H1 (cell line): Measurements from ENCODE around the gene ITGB7. TPM values are rescaled to one million over a fixed set of nuclear protein-coding genes. Genes with fewer than 3 reads are reported as not detected.

Experiments
- CTCF ChIA-PET: fragments of 300-600 bp; sonication (Branson Sonifier 250); formaldehyde crosslinking; loops from one replicate; lab custom pipeline; 2021; ENCODE audit not compliant: partially characterized antibody; lab: Charles Lee
- POLR2A ChIA-PET: fragments of 300-600 bp; sonication (Branson Sonifier 250); formaldehyde crosslinking; loops from one replicate; lab custom pipeline; 2021; ENCODE audit warnings: inconsistent platforms; ENCODE audit not compliant: partially characterized antibody; lab: Charles Lee
- DNase-seq, 2 experiments: peaks; one replicate each; pipeline versions ENCODE4 v3.0.0 to v3.0.0-alpha.2; 2010 to 2022; ENCODE audit warnings: low spot score in 2 of 2, low read depth in 1 of 2, mixed read lengths in 1 of 2
- FAIRE-seq: peaks from 2 replicates; lab custom pipeline; 2011; peaks lifted over from hg19 to GRCh38; lab: Jason Lieb, UNC
- H2AFZ ChIP-seq: 2 replicates; pipeline ENCODE4 v1.8.1; 2012; ENCODE audit warnings: low read length, inconsistent platforms
- H2AK5ac ChIP-seq: 2 replicates; pipeline ENCODE4 v1.6.1; 2013; ENCODE audit warnings: low read depth, low read length
- H2BK120ac ChIP-seq: replicated peaks from 2 replicates; pipeline ENCODE3; 2013; ENCODE audit warnings: low read depth, low read length, inconsistent platforms
- H2BK12ac ChIP-seq: 2 replicates; pipeline ENCODE4 v1.6.1; 2013; ENCODE audit warnings: low read depth, low read length
- H2BK15ac ChIP-seq: 2 replicates; pipeline ENCODE4 v1.6.1; 2013; ENCODE audit warnings: low read length
- H2BK20ac ChIP-seq: 2 replicates; pipeline ENCODE4 v1.6.1; 2013; ENCODE audit warnings: low read length
- H2BK5ac ChIP-seq: 2 replicates; pipeline ENCODE4 v1.6.1; 2013; ENCODE audit warnings: low read depth, low read length
- H3K14ac ChIP-seq: 2 replicates; pipeline ENCODE4 v1.6.1; 2013; ENCODE audit warnings: inconsistent platforms; ENCODE audit not compliant: insufficient read length
- H3K18ac ChIP-seq: 2 replicates; pipeline ENCODE4 v1.6.1; 2013; ENCODE audit warnings: low read length; ENCODE audit errors: extremely low read depth
- H3K23ac ChIP-seq: 2 replicates; pipeline ENCODE4 v1.6.1; 2013; ENCODE audit warnings: inconsistent platforms; ENCODE audit not compliant: insufficient read length
- H3K23me2 ChIP-seq: 2 replicates; pipeline ENCODE4 v1.6.1; 2013; ENCODE audit warnings: low read depth, low read length
- H3K27ac ChIP-seq: 2 replicates; pipeline ENCODE4 v1.6.1; 2011; ENCODE audit warnings: low read depth, low read length, inconsistent platforms
- H3K27me3 ChIP-seq, 4 experiments: replicated peaks in 1 of 4; 1 replicate in 1 of 4; 2 replicates in 3 of 4; pipeline versions ENCODE4 v1.6.1 to v1.8.1; 2011 to 2013; ENCODE audit warnings: low read length in 3 of 4, mild to moderate bottlenecking in 3 of 4, inconsistent platforms in 2 of 4, mixed read lengths in 2 of 4, moderate library complexity in 1 of 4; ENCODE audit not compliant: control insufficient read depth in 3 of 4, insufficient read depth in 3 of 4; ENCODE audit errors: extremely low read depth in 1 of 4
- H3K36me3 ChIP-seq, 4 experiments: 2 replicates each; pipeline versions ENCODE4 v1.6.1 to v1.8.1; 2011 to 2013; ENCODE audit warnings: mild to moderate bottlenecking in 4 of 4, low read length in 3 of 4, moderate library complexity in 2 of 4, control low read depth in 1 of 4, inconsistent platforms in 1 of 4; ENCODE audit not compliant: insufficient read depth in 4 of 4, control insufficient read depth in 2 of 4
- H3K4ac ChIP-seq: replicated peaks from 2 replicates; pipeline ENCODE3; 2013; ENCODE audit warnings: low read length, low read depth, mixed read lengths, inconsistent platforms; ENCODE audit not compliant: insufficient read length
- H3K4me1 ChIP-seq, 4 experiments: replicated peaks in 1 of 4; 1 replicate in 1 of 4; 2 replicates in 3 of 4; pipeline versions ENCODE4 v1.6.1 to v1.8.1; 2011 to 2013; ENCODE audit warnings: low read length in 3 of 4, inconsistent platforms in 2 of 4, mixed read lengths in 1 of 4; ENCODE audit not compliant: insufficient read depth in 4 of 4, control insufficient read depth in 3 of 4
- H3K4me2 ChIP-seq, 2 experiments: 2 replicates each; pipeline versions ENCODE4 v1.6.1 to v1.8.1; 2011 to 2013; ENCODE audit warnings: low read depth in 2 of 2, low read length in 2 of 2, control low read depth in 1 of 2, inconsistent platforms in 1 of 2, mild to moderate bottlenecking in 1 of 2; ENCODE audit not compliant: insufficient read depth in 1 of 2
- H3K4me3 ChIP-seq, 4 experiments: fragments of 200-600, 300-600 bp in 1 of 4; sonication (generic), shearing (Covaris generic), sonication (Bioruptor Twin) in 1 of 4; 2 replicates each; pipeline versions ENCODE4 v1.5.1 to v1.8.1; 2011 to 2016; ENCODE audit warnings: low read length in 4 of 4, low read depth in 3 of 4, control low read depth in 2 of 4, inconsistent platforms in 2 of 4, mild to moderate bottlenecking in 2 of 4, mixed read lengths in 1 of 4, moderate library complexity in 1 of 4; ENCODE audit not compliant: insufficient read depth in 2 of 4; ENCODE audit errors: extremely low read depth in 1 of 4
- H3K56ac ChIP-seq: replicated peaks from 2 replicates; pipeline ENCODE3; 2013; ENCODE audit warnings: low read depth, mild to moderate bottlenecking, mixed read lengths, low read length, inconsistent platforms; ENCODE audit not compliant: insufficient read length
- H3K79me1 ChIP-seq: 2 replicates; pipeline ENCODE4 v1.6.1; 2013; ENCODE audit warnings: low read depth, low read length, control low read depth
- H3K79me2 ChIP-seq, 2 experiments: 2 replicates each; pipeline versions ENCODE4 v1.6.1 to v1.8.1; 2012 to 2013; ENCODE audit warnings: low read length in 2 of 2, mild to moderate bottlenecking in 2 of 2, inconsistent platforms in 1 of 2; ENCODE audit not compliant: insufficient read depth in 2 of 2, control insufficient read depth in 1 of 2
- H3K9ac ChIP-seq, 4 experiments: replicated peaks in 1 of 4; 1 replicate in 1 of 4; 2 replicates in 3 of 4; pipeline versions ENCODE4 v1.6.1 to v1.8.1; 2011 to 2013; ENCODE audit warnings: low read depth in 3 of 4, low read length in 3 of 4, control low read depth in 2 of 4, mild to moderate bottlenecking in 2 of 4, moderate library complexity in 2 of 4, inconsistent platforms in 1 of 4; ENCODE audit errors: extremely low read depth in 1 of 4
- H3K9me3 ChIP-seq, 2 experiments: 2 replicates each; pipeline versions ENCODE4 v1.6.1 to v1.8.1; 2012 to 2013; ENCODE audit warnings: mild to moderate bottlenecking in 2 of 2, moderate library complexity in 2 of 2, control low read depth in 1 of 2, inconsistent platforms in 1 of 2, low read depth in 1 of 2, low read length in 1 of 2, mixed read lengths in 1 of 2; ENCODE audit not compliant: insufficient read depth in 2 of 2
- H4K20me1 ChIP-seq, 2 experiments: replicated peaks in 1 of 2; 2 replicates each; pipeline versions ENCODE3 to v1.8.1; 2011 to 2013; ENCODE audit warnings: inconsistent platforms in 2 of 2, low read length in 2 of 2, mild to moderate bottlenecking in 1 of 2; ENCODE audit not compliant: insufficient read depth in 2 of 2, control insufficient read depth in 1 of 2
- H4K5ac ChIP-seq: 2 replicates; pipeline ENCODE4 v1.6.1; 2013; ENCODE audit warnings: low read length, low read depth, mixed read lengths, inconsistent platforms; ENCODE audit not compliant: insufficient read length
- H4K8ac ChIP-seq: 2 replicates; pipeline ENCODE4 v1.8.0; 2013; ENCODE audit warnings: mild to moderate bottlenecking, moderate library complexity, low read length, inconsistent platforms; ENCODE audit not compliant: insufficient read depth; ENCODE audit errors: extremely low read depth
- H4K91ac ChIP-seq: replicated peaks from 2 replicates; pipeline ENCODE3; 2013; ENCODE audit warnings: low read length, mixed read lengths, inconsistent platforms; ENCODE audit not compliant: insufficient read length
- FOSL1 ChIP-seq: IDR thresholded peaks from 2 replicates; pipeline ENCODE4 v1.6.1; 2011; ENCODE audit warnings: mild to moderate bottlenecking, low read depth, low read length, moderate library complexity; ENCODE audit not compliant: insufficient read depth
- GABPA ChIP-seq: IDR thresholded peaks from 2 replicates; pipeline ENCODE4 v1.6.1; 2011; ENCODE audit warnings: mild to moderate bottlenecking, low read length, moderate library complexity, borderline replicate concordance; ENCODE audit not compliant: insufficient read depth
- RAD21 ChIP-seq, 2 experiments: IDR thresholded peaks in 1 of 2; conservative IDR thresholded peaks in 1 of 2; 2 replicates each; pipeline ENCODE4 v1.6.1; 2011; ENCODE audit warnings: low read depth in 2 of 2, low read length in 2 of 2, improper control_type of control experiment in 1 of 2, inconsistent platforms in 1 of 2, mild to moderate bottlenecking in 1 of 2, moderate library complexity in 1 of 2
- SIN3A ChIP-seq, 2 experiments: IDR thresholded peaks in 1 of 2; conservative IDR thresholded peaks in 1 of 2; 2 replicates each; pipeline ENCODE4 v1.6.1; 2011 to 2012; ENCODE audit warnings: low read length in 2 of 2, improper control_type of control experiment in 1 of 2, low read depth in 1 of 2, mild to moderate bottlenecking in 1 of 2
- SP4 ChIP-seq: IDR thresholded peaks from 2 replicates; pipeline ENCODE4 v1.6.1; 2012; ENCODE audit warnings: low read length, inconsistent platforms
- YY1 ChIP-seq: IDR thresholded peaks from 2 replicates; pipeline ENCODE4 v1.6.1; 2011; ENCODE audit warnings: low read depth, mild to moderate bottlenecking, low read length
- ZNF274 ChIP-seq: IDR thresholded peaks from 2 replicates; pipeline ENCODE4 v1.7.0; 2012; ENCODE audit warnings: low read length, borderline replicate concordance; ENCODE audit errors: extremely low read depth
- WGBS, 2 experiments: shearing (Covaris generic) in 1 of 2; methylation state at CpG; one replicate each; pipeline versions ENCODE4 v1.1.6 to v1.1.7; 2013 to 2015; ENCODE audit warnings: low lambda C conversion rate in 2 of 2, mixed read lengths in 2 of 2, inconsistent platforms in 1 of 2, low coverage in 1 of 2, missing lambda C conversion rate in 1 of 2; ENCODE audit not compliant: insufficient replicate concordance in 2 of 2, insufficient coverage in 1 of 2, insufficient read length in 1 of 2; ENCODE audit errors: extremely low coverage in 1 of 2, missing lambda C conversion rate in 1 of 2; 5-methylcytosine and 5-hydroxymethylcytosine counted together
- polyA plus RNA-seq, 7 experiments: library from polyadenylated mRNA; depleted of rRNA in 3 of 7; stranded (reverse) in 5 of 7; unstranded in 2 of 7; fragments of >200 nt in 5 of 7; fragments of 200-250 nt in 2 of 7; gene quantifications; 1 replicate in 5 of 7; 2 replicates in 1 of 7; 4 replicates in 1 of 7; pipeline versions ENCODE4 v1.2.1 to v1.2.3, GENCODE V29; 2011 to 2013; ENCODE audit warnings: missing spikeins in 2 of 7, mixed read lengths in 2 of 7
- total RNA-seq: library from RNA; stranded (reverse); fragmentation: NEBNext Ultra II Directional; extraction: Animal tissue kit (Norgen Biotek cat#: 25700); gene quantifications from 2 replicates; pipeline ENCODE4 v1.2.1, GENCODE V29; 2021
- TF ChIP-seq, protein P1 (sequence below): IDR thresholded peaks from 2 replicates; pipeline ENCODE4 v1.6.1; 2012; ENCODE audit warnings: inconsistent platforms

ITGB7 gene
- total and polyA plus RNA-seq, 2 of the 8 experiments (the other 6 are each of a cell fraction or from before 2014, with no cell fraction given): 0.35 to 0.54 TPM

DNA sequence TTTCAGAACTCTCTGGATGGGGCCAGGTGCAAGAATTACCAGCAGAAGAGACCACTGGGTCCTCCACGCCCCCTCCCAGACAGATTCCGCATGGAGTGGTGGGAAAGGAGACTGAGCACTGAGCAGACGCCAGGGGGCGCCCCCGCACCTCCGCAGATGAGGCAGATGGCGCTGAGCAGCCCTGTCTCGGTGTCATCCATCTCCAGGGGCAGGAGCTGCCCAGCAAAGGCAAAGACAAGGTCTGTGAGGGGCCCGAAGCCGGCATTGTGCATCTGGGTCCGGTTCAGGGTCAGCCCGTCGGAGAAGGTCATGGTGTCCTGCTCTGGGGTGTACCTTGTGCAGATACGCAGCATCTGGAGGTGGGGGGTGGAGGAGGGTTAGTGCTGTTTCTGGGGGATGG is 6.3 kb upstream of the ITGB7 start:
- no peak for FAIRE-seq
- TF ChIP-seq, protein P1, sequence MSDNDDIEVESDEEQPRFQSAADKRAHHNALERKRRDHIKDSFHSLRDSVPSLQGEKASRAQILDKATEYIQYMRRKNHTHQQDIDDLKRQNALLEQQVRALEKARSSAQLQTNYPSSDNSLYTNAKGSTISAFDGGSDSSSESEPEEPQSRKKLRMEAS: peak; percentile 62; the same call in 1 of the 2 replicates
- TF ChIP-seq YY1 (peak; percentile 81), SP4 (no peak), RAD21 (IDR thresholded peaks at IDR 0.05 in 1 of 2, conservative IDR thresholded peaks at IDR 0.05 in 1 of 2; ENCODE audit: low read depth in 2 of 2, low read length in 2 of 2) (peak; percentile 98), ZNF274 (no peak), SIN3A (conservative IDR thresholded peaks at IDR 0.05 in 1 of 2, IDR thresholded peaks at IDR 0.05 in 1 of 2; ENCODE audit: low read depth in 1 of 2, low read length in 2 of 2) (peak in 1 of 2 experiments; percentile 78; a peak in 2 of 4 replicates), GABPA (0 out of 2 replicates have a peak, but pooled peaks have one; percentile 38), FOSL1 (no peak)

More for the DNA sequence above, 6.3 kb upstream of the ITGB7 start:
- Histone ChIP-seq H3K56ac (no peak overlapping the region), H2BK15ac (no peak overlapping the region), H4K20me1 (peaks cover 2 to 4% of the 10 kb centered on the region in 2 experiments), H3K36me3 (peaks cover 20 to 45% (median 31%) of the 10 kb centered on the region in 4 experiments), H3K27me3 (no peaks in the 10 kb centered on the region), H2BK12ac (peak overlapping the region; percentile 91; the same call in 1 of the 2 replicates), H4K8ac (no peak overlapping the region; the same call in 1 of the 2 replicates), H3K9me3 (no peaks in the 10 kb centered on the region), H3K23ac (no peak overlapping the region), H2BK5ac (peak overlapping the region; percentile 74; the same call in 1 of the 2 replicates), H3K23me2 (peaks cover 12% of the 10 kb centered on the region), H3K18ac (peak overlapping the region; percentile 40; the same call in 1 of the 2 replicates), H2AK5ac (no peak overlapping the region), H3K4me3 (no peak overlapping the region), H3K27ac (no peak overlapping the region), H3K4me2 (no peak overlapping the region), H3K4ac (no peak overlapping the region), H3K4me1 (peaks cover 21 to 45% (median 35%) of the 10 kb centered on the region in 4 experiments), H3K79me1 (peaks cover 11% of the 10 kb centered on the region), H2BK120ac (no peak overlapping the region), H2BK20ac (peak overlapping the region; percentile 88; the same call in 1 of the 2 replicates), H3K79me2 (peaks cover 12 to 24% of the 10 kb centered on the region in 2 experiments), H3K14ac (no peak overlapping the region), H2AFZ (no peak overlapping the region), H3K9ac (no peak overlapping the region), H4K5ac (no peak overlapping the region), H4K91ac (peak overlapping the region; percentile 34)
- CTCF ChIA-PET: interaction anchor here (0.7 to 22.3 kb wide), 22 partner anchors 10 to 514 kb away, joined by 3 to 654 read pairs (median 9); partner anchors contain the start of genes AAAS, CALCOCO1, CSAD and ESPL1
- POLR2A ChIA-PET: interaction anchor here (0.6 to 13.6 kb wide), 15 partner anchors 14 to 249 kb away, joined by 3 to 151 read pairs (median 5); partner anchors contain the start of genes ESPL1, MYG1, PFDN5 and RARG
- peak in 1 of 2 experiments; percentile 96 for DNase-seq
- WGBS, 2 experiments: 32% methylated on average over 14 of the region's 14 CpGs; no CpG with 5 or more reads in 1 of the 2 experiments
